M059J (cell line): Measurements from ENCODE around the gene HS6ST2. TPM values are rescaled to one million over a fixed set of nuclear protein-coding genes. Genes with fewer than 3 reads are reported as not detected.
A peak's percentile ranks its signal among the peaks of the same experiment; 100 is the strongest.

Source experiments
- DNase-seq: peaks from one replicate; pipeline ENCODE4 v3.0.0-alpha.2; 2012; ENCODE audit warnings: low read depth
- total RNA-seq: library from RNA; depleted of rRNA; stranded (reverse); fragments of >200 nt; shearing (Covaris generic); gene quantifications from 2 replicates; pipeline ENCODE4 v1.2.3, GENCODE V29; 2014

Gene HS6ST2
- total RNA-seq, 1 experiment from 2014 or later = not detected

DNA sequence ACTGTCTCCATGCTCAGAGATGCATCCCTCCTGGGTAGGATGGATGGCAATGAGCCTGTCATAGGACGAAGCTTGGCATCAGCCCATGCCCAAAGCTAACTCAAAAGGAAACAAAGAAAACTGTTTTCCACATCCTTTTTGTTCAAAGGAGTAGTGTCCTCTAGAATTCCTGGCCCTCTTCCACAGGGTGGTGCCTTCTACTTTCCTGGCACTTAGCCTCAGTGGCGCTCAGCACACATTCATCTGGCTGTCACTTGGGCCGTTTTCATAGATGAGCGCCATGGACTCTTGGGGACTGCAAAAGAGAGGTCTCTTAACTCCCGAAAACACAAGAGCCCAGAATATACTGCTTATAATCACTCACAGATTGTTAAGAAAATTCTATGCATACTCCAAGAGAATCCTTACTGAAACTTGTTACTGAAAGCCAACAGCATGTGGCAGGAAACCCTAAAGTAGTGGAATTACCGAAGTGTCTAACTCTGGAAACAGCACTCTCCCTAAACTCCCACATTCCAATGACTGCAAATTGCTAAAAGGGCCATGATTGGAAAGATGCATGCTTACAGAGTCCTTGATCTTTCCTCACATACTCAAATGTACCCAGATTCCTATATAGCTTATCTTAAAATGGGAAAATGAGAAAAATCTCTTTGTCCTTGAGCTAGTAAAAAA is 110.0 kb downstream of the HS6ST2 start:
- no peak for DNase-seq

DNA sequence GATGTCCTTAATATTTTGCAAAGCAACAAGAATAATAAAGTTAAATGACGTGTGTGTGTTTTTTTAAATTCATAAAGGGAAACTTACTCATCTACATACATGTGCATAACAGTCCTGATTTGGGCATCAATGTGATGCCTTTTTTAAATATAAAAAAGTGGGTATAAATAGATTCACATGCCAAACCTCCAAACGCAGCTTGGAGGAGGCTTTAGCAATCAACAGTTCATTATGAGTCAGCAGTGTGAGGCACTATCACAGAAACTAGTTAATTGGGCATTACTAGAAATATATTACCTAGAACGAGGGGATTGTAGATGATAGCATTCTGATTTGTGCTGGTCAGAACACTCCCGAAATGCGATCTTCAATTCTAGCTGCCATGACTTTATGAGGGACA is 115.1 kb downstream of the HS6ST2 start:
- no peak for DNase-seq

- DNase-seq = no peak
These were observed 115.8 kb downstream of the HS6ST2 start for GRCh38 chrX:132842460-132843238.

DNA sequence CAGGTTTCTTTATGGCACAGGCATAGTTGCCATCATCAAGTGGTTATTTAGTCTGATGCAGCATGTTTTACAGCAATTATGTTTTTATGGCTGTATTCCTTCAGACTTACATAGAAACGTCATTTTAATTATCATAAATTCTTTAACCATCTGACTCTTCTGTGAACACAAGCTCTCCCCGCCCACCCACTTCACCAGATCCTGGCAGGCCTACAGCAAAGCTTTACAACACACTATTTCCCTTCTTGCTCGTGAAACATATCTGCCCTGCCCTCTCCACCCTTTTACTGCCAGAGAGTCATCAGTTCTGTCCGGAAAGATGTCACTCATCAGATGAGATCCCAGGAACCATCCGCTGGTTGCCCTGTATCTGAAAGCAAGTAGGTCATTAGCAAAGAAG is 120.5 kb downstream of the HS6ST2 start:
- no peak for DNase-seq

DNA sequence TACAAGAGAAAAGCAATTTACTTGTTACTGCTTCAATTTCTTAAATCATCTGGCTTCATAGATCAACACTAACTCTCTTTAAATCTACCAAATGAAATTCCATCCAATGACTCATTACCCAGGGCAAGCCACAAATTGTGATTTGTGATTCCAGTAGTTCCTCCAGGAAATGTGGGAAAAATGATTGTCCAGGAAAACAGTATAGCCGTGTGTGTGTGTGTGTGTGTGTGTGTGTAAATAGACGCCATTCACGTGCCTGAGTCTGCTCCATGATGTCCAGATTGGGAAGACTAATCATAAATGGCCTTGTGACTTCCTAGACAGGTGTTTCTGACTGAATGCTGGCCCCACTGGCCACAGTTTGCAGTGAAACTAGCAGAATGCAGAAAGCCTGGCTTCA is 121.3 kb downstream of the HS6ST2 start:
- peak; percentile 71 for DNase-seq

DNA sequence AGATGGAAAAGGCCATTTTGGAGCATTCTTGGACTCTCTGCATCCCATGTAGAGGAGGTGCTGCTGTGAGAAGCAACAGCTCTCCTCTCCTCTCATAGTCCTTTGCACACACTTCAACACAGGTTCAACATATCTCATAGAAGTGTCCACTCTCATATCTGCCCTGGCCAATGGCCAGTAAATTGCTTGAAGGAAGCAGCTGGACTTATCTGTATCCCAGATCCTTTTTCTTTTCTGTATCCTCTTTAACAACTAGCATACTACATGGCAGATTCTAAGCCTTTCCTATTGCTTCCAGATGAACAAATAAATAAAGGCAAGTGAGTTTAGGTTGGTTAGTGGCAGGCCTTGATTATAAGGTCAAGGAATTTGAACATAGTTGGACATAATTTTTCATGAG is 122.0 kb downstream of the HS6ST2 start:
- no peak for DNase-seq

GRCh38 chrX:132834741-132835140 is 123.7 kb downstream of the HS6ST2 start:
- no peak for DNase-seq

- DNase-seq = no peak
These were observed 124.3 kb downstream of the HS6ST2 start for GRCh38 chrX:132834109-132834508.

DNA sequence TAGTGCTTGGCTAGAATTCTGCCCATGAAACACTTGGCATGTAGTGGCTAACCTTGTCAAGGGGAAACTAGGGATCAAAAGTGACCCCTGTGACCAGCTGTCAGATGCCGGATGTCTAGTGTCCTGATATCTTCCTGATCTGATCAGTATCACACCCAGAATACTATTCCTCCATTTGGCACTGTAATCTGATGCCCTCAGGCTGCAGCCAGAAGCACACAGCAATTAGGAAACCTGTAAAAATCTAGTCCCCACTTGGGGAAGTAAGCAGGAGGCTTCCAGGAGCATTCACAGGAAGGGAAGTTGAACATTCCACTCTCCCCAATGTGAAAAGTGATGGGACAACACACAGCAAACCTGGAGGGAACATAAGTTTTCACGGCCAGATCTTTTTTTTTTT is 125.1 kb downstream of the HS6ST2 start:
- DNase-seq = peak; percentile 2

- DNase-seq = no peak
These were observed 127.0 kb downstream of the HS6ST2 start for GRCh38 chrX:132831336-132831973.

DNA sequence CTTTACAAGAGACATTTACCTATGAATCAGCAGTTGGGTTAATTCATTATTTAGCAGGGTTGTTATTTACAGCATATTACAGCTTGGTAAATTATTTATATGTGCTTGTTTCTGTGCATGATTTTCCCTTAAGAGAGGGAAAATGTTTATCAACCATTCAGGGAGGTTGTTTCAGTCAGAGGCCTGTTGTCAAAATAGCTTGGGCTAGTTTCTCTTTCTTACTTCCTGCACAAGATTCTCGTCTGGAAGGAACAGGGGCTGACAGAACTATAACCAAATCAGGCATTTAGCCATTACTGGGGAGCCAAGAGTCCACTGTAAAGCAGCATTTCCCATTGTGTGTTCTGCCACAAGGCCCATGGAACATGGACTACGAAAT is 135.8 kb downstream of the HS6ST2 start:
- no peak for DNase-seq

GRCh38 chrX:132821974-132822633 is 136.3 kb downstream of the HS6ST2 start:
- no peak for DNase-seq

DNA sequence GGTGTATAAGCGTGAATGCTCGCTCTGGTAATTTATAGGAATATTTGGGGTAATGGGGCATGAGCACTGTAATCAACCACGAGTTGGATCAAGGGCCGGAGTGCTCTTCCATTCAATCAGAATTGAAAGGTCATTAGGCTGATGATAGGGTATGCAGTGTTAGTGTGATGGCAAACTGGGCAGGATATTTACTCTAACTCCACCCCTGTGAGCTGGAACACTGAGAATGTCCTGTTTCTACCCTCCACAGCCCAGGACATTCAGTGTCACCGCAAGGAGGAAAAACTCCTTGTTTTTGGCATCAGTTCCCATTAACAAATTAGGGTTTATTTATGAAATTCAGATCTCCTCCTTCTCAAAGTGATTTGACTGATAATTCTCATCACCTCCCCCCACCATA is 137.8 kb downstream of the HS6ST2 start:
- DNase-seq = no peak

- DNase-seq = no peak
These were observed 138.6 kb downstream of the HS6ST2 start for GRCh38 chrX:132819711-132820264.

DNA sequence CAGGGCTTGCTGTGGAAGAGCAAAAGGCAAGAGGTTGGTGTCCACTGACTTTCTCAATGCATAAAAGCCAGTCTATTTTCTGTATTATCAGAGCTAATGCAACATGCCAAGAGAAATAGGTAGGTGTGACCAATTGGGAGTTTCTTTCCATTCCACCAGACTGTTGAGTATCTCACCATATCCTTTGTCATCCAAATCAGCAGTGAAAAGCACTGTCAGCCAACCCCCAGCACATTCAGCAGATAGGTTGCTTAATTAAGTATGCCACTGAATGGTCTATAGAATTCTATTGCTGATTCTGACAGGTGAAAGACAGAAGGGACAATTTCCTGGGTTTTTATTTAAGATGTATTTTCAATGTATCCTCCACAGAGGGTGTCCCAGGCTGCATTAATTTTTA is 139.8 kb downstream of the HS6ST2 start:
- DNase-seq = no peak

- no peak for DNase-seq
These were observed 142.8 kb downstream of the HS6ST2 start for GRCh38 chrX:132815643-132816042.

GRCh38 chrX:132810964-132811712 is 147.3 kb downstream of the HS6ST2 start:
- no peak for DNase-seq

DNA sequence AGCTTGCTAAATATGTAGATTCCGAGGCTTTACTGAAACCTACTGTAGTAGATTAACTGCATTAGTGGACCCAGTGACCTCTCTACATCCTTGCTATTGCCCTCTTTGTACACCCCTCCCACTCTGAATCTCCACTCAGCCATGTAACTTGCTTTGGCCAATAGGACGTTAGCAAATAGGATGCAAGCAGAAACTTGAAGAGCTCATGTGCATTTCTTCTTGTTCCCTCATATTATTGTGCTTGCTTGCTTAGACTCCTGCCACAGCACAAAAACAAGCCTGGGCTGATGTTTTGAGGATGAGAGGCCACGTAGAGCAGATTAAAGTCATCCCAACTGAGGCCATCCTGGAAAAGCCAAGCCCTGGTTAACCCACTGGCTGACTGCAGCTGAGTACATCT is 147.9 kb downstream of the HS6ST2 start:
- DNase-seq = no peak

DNA sequence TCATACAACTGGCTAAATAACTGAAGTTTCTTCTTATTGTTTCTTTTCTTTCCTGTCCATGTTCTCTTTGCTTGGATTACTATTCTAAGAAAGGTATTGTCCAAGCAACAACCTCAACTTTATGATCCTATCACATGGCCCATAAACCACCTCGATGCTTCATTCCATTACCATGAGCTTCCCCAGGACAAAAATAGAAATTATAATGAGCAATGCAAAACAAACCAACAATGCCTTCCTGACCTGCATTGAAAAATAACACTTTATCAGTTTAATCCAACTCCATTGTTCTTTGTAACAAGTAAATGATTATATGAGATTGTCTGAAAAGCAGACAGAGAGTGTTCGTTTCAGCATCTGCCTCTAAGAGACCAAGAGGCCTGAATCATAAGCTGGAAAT is 148.8 kb downstream of the HS6ST2 start:
- no peak for DNase-seq

DNA sequence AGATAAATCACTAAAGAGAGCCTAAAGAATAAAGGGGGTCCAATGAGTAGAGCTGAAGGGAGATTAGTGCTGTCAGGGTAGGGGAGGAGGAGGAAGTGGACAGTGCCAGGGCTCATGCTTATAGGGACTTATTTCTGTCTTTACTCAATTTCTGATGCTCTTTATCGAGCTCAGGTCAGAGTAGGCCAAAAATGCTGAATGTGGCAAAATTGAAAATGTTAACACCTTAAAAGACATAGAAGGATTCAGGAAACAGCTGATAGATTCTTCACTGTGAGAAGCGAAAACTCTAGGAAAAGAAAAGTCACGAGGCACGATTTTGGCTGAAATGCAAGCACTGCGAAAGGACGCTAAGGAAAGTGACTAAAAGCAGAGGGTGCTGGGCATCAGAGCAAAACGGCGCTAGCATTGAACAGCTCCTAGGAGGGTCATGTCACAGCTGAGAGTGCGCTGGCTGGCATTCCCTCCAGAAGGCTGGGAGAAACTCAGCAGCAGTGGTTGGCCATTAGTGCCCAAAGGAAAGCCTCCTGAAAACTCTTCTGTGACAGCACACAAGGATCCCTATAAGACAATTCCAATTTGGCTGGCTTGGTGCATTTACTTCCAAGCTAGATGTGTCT is 150.9 kb downstream of the HS6ST2 start:
- no peak for DNase-seq

- DNase-seq = no peak
These were observed 156.4 kb downstream of the HS6ST2 start for GRCh38 chrX:132802033-132802432.
